GM04503 (cell line): ENCODE results near the gene RCCD1.
"Not testable (repeated sequence)": the region's sequence is repeated elsewhere in the genome, so short reads cannot be mapped to it uniquely, and the experiment has no call there.

ENCODE experiments used
- DNase-seq: peaks from one replicate; pipeline ENCODE4 v3.0.0-alpha.2; 2012; ENCODE audit warnings: low read depth

The RCCD1 gene

GRCh38 chr15:90918034-90918788 lies 36.5 kb upstream of the RCCD1 start:
- DNase-seq: no peak

GRCh38 chr15:90918835-90919234 lies 35.8 kb upstream of the RCCD1 start:
- no peak for DNase-seq

- DNase-seq: no peak
Measured at GRCh38 chr15:90921887-90922286, 32.8 kb upstream of the RCCD1 start.

GRCh38 chr15:90922712-90923322 lies 31.9 kb upstream of the RCCD1 start:
- not testable (repeated sequence) for DNase-seq

GRCh38 chr15:90924375-90924774 lies 30.3 kb upstream of the RCCD1 start:
- no peak for DNase-seq

- not testable (repeated sequence) for DNase-seq
Measured at GRCh38 chr15:90926766-90927165, 27.9 kb upstream of the RCCD1 start.

- not testable (repeated sequence) for DNase-seq
Measured at GRCh38 chr15:90928106-90928505, 26.6 kb upstream of the RCCD1 start.

GRCh38 chr15:90929246-90930019 lies 25.3 kb upstream of the RCCD1 start:
- no peak for DNase-seq

- DNase-seq: no peak
Measured at GRCh38 chr15:90930861-90931574, 23.7 kb upstream of the RCCD1 start.

- DNase-seq: no peak
Measured at GRCh38 chr15:90931575-90931827, 23.2 kb upstream of the RCCD1 start.

GRCh38 chr15:90931828-90932659 lies 22.6 kb upstream of the RCCD1 start, which contains the start of gene HDDC3:
Gene HDDC3 (minus strand): TSS chr15:90932549. CDS start chr15:90932540, 9 bp downstream.
- DNase-seq: no peak

GRCh38 chr15:90932660-90932991 lies 22.1 kb upstream of the RCCD1 start:
- DNase-seq: no peak

GRCh38 chr15:90933301-90933700 lies 21.4 kb upstream of the RCCD1 start:
- no peak for DNase-seq

GRCh38 chr15:90934256-90934948 lies 20.3 kb upstream of the RCCD1 start:
- DNase-seq: no peak

- DNase-seq: no peak
Measured at GRCh38 chr15:90934949-90935751, 19.5 kb upstream of the RCCD1 start, which contains the start of gene UNC45A. Gene UNC45A (plus strand): TSS chr15:90935285. CDS start chr15:90935325, 40 bp downstream.

GRCh38 chr15:90936823-90937222 lies 17.9 kb upstream of the RCCD1 start:
- DNase-seq: no peak

GRCh38 chr15:90938261-90938660 lies 16.4 kb upstream of the RCCD1 start:
- DNase-seq: no peak

- no peak for DNase-seq
Measured at GRCh38 chr15:90939756-90940155, 14.9 kb upstream of the RCCD1 start.

- DNase-seq: no peak
Measured at GRCh38 chr15:90941038-90941437, 13.6 kb upstream of the RCCD1 start.
